Gastroesophageal sphincter (tissue), 4 donors: ENCODE measurements around the gene TMEM163. TPM values are rescaled to one million over a fixed set of nuclear protein-coding genes. Genes with fewer than 3 reads are reported as not detected.

ENCODE experiments used
- ATAC-seq: fragments of 150-250 bp; one replicate; pipeline ENCODE4 v1.9.1; 2016; ENCODE audit warnings: mild to moderate bottlenecking, moderate library complexity
- H3K27ac ChIP-seq, 4 donors: fragments of 200-600 bp; sonication (generic) in 3 of 4; 1 replicate in 3 of 4; 2 replicates in 1 of 4; pipeline ENCODE4 v1.5.1; 2016 to 2019
- H3K27me3 ChIP-seq: fragments of 200-600 bp; sonication (generic); one replicate; pipeline ENCODE4 v1.5.1; 2019
- H3K36me3 ChIP-seq, 2 donors: fragments of 200-600 bp; sonication (generic); one replicate each; pipeline ENCODE4 v1.5.1; 2019; ENCODE audit warnings: control low read depth in 1 of 2
- H3K4me1 ChIP-seq, 3 donors: fragments of 200-600 bp; sonication (generic); 1 replicate in 2 of 3; 2 replicates in 1 of 3; pipeline ENCODE4 v1.5.1; 2016 to 2019; ENCODE audit warnings: control low read depth in 2 of 3
- H3K4me3 ChIP-seq, 2 donors: fragments of 200-600 bp; sonication (generic); one replicate each; pipeline ENCODE4 v1.5.1; 2019; ENCODE audit warnings: mild to moderate bottlenecking in 1 of 2, moderate library complexity in 1 of 2
- H3K9me3 ChIP-seq, 3 donors: fragments of 200-600 bp; sonication (generic); one replicate each; pipeline ENCODE4 v1.5.1; 2017 to 2019; ENCODE audit warnings: control low read depth in 2 of 3
- EP300 ChIP-seq: sonication (generic); formaldehyde crosslinking; IDR thresholded peaks from one replicate; pipeline ENCODE4 v1.6.1; 2017; ENCODE audit warnings: antibody characterized with exemption, mild to moderate bottlenecking
- POLR2A ChIP-seq, 2 donors: fragments of 450-650 bp; IDR thresholded peaks; one replicate each; pipeline ENCODE4 v1.6.1; 2017; ENCODE audit warnings: antibody characterized with exemption in 2 of 2, mild to moderate bottlenecking in 2 of 2, moderate library complexity in 1 of 2
- POLR2AphosphoS5 ChIP-seq: sonication (generic); formaldehyde crosslinking; IDR thresholded peaks from one replicate; pipeline ENCODE4 v1.6.1; 2017; ENCODE audit warnings: antibody characterized with exemption
- WGBS, 2 donors: methylation state at CpG; one replicate each; pipeline ENCODE4 v1.1.5; 2018; ENCODE audit warnings: low coverage in 1 of 2; 5-methylcytosine and 5-hydroxymethylcytosine counted together
- total RNA-seq, 4 donors: library from RNA; depleted of rRNA; stranded (reverse); fragments of >200 nt; gene quantifications; one replicate each; pipeline ENCODE4 v1.1.0, GENCODE V29; 2016
- TF ChIP-seq, protein P1 (sequence below), 4 experiments: fragments of 200-600 bp in 2 of 4; fragments of 450-650 bp in 2 of 4; sonication (generic) in 1 of 4; IDR thresholded peaks; one replicate each; pipeline ENCODE4 v1.5.1; 2017 to 2019; ENCODE audit warnings: antibody characterized with exemption in 4 of 4, mild to moderate bottlenecking in 2 of 4, moderate library complexity in 2 of 4

TMEM163 gene
- total RNA-seq, 4 donors from 2014 or later: 0.27 to 2.5 (median 0.60) TPM

DNA sequence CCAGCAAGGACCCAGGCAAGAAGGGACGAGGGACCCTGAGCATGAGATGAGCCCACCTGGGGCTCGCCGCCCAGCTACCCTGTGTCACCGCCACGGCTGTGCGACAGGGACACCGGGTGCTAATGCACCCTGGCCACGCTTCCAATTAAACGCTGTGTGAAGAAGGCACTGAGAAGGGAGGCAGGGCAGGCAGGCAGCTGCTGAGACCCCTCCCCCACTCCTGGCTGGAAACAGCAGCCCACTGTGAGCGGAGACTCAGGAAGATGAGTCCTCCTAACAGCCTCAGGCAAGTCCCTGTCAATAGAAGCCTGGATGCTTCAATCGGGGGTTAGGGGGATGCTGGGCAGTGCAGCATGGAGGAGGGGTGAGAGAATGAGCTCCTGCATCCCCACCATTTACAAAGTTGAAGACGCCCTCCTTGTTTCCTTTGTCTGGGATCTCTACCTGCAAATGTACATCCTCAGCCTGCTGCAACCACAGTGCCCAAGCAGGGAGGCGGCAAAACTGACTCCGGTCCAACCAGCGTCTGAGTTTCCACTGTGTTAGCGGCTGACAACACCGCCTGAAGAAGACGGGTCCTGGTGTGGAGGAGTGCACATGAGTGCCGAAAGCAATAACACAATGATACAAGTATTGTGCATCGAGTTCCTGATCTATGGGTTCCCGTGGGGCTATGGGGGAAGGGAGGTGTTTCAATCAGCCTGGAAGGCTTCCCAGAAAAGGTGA is 12.8 kb downstream of the TMEM163 start:
- no peak for ATAC-seq
- no peak overlapping the region for H3K27ac ChIP-seq

DNA sequence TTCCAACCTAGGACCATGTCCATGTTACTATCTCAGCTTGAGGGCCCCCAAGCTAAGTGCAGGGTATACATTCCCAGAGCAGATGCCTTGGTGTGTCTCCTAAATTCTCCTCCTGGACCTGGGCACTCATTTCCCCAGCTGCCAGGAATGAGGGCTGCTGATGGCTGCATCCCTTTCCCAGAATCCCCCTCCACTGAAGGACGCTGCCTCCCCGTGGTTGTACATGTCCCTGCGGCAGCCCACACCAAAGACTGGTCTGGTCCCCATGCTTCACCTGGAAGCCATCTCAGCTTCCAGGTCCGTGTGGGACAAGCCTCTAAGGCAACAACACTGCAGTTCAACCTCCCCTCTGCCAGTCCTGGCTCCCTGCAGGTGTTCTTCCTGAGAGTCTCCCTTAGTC is 14.6 kb downstream of the TMEM163 start:
- no peak for ATAC-seq
- H3K27me3 ChIP-seq: peaks cover 50% of the 10 kb centered on the region
- no peaks in the 10 kb centered on the region for H3K4me1 ChIP-seq
- no peak overlapping the region for H3K27ac ChIP-seq
- TF ChIP-seq, protein P1, sequence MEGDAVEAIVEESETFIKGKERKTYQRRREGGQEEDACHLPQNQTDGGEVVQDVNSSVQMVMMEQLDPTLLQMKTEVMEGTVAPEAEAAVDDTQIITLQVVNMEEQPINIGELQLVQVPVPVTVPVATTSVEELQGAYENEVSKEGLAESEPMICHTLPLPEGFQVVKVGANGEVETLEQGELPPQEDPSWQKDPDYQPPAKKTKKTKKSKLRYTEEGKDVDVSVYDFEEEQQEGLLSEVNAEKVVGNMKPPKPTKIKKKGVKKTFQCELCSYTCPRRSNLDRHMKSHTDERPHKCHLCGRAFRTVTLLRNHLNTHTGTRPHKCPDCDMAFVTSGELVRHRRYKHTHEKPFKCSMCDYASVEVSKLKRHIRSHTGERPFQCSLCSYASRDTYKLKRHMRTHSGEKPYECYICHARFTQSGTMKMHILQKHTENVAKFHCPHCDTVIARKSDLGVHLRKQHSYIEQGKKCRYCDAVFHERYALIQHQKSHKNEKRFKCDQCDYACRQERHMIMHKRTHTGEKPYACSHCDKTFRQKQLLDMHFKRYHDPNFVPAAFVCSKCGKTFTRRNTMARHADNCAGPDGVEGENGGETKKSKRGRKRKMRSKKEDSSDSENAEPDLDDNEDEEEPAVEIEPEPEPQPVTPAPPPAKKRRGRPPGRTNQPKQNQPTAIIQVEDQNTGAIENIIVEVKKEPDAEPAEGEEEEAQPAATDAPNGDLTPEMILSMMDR (IDR thresholded peaks at IDR 0.05): no peak
- no peak for TF ChIP-seq EP300
- TF ChIP-seq POLR2AphosphoS5: no peak
- TF ChIP-seq POLR2A (IDR thresholded peaks at IDR 0.05): no peak
- no peak overlapping the region for H3K4me3 ChIP-seq
- no peaks in the 10 kb centered on the region for H3K36me3 ChIP-seq
- WGBS, 2 donors: 67% methylated on average over 1 of the region's 4 CpGs; no CpG with 5 or more reads in 1 of the 2 donors
- H3K9me3 ChIP-seq: no peaks in the 10 kb centered on the region

More for the DNA sequence above, 12.8 kb downstream of the TMEM163 start:
- H3K27me3 ChIP-seq: peaks cover 53% of the 10 kb centered on the region
- no peaks in the 10 kb centered on the region for H3K4me1 ChIP-seq
- no peaks in the 10 kb centered on the region for H3K9me3 ChIP-seq
- no peak overlapping the region for H3K4me3 ChIP-seq
- TF ChIP-seq EP300: no peak
- TF ChIP-seq, protein P1 (IDR thresholded peaks at IDR 0.05): no peak
- no peak for TF ChIP-seq POLR2AphosphoS5
- no peak for TF ChIP-seq POLR2A (IDR thresholded peaks at IDR 0.05)
- 54 to 62% methylated on average over 3 to 4 of the region's 21 CpGs for WGBS, 2 donors
- no peaks in the 10 kb centered on the region for H3K36me3 ChIP-seq

DNA sequence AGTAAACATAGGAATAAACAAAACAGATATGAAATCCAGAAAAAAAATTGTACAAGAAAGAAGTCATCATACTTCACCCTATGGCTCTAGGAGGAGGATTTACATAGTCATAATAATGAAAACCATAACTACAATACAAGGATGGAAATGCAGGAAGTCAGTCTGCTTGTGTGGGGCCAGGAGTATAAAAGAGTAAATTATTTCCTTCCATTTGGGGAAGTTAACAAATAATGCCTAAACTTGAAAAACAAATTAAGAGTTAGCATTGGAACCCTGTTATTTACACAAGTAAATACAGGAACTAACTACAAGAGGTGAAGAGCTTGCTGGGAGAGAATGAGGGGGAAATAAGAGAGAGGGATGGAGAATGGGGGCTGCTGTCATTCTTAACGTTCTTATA is 15.4 kb downstream of the TMEM163 start:
- Histone ChIP-seq H3K27ac (no peak overlapping the region), H3K36me3 (no peaks in the 10 kb centered on the region), H3K4me3 (no peak overlapping the region), H3K27me3 (peaks cover 50% of the 10 kb centered on the region), H3K9me3 (no peaks in the 10 kb centered on the region), H3K4me1 (no peaks in the 10 kb centered on the region)
- 35 to 38% methylated on average over 1 of the region's 1 CpG for WGBS, 2 donors
- TF ChIP-seq EP300 (no peak), POLR2A (IDR thresholded peaks at IDR 0.05) (no peak), POLR2AphosphoS5 (no peak)
- TF ChIP-seq, protein P1 (IDR thresholded peaks at IDR 0.05): no peak
- no peak for ATAC-seq

DNA sequence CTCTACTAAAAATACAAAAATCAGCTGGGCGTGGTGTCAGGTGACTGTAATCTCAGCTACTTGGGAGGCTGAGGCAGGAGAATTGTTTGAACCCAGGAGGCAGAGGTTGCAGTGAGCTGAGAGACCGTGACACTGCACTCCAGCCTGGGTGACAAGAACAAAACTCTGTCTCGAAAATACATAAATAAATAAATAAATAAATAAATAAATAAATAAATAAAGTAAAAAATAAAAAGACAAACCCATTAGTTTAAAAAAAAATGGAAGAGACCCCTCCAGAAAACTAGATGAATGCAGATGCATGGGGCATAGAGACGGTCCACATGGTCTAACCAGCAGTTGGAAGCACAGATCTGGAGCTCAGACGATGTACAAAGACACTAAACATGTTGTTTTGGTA is 18.1 kb downstream of the TMEM163 start:
- H3K9me3 ChIP-seq: no peaks in the 10 kb centered on the region
- no peak overlapping the region for H3K27ac ChIP-seq
- WGBS, 2 donors: 88 to 100% methylated on average over 2 to 4 of the region's 5 CpGs
- H3K4me1 ChIP-seq: no peaks in the 10 kb centered on the region
- H3K36me3 ChIP-seq: no peaks in the 10 kb centered on the region
- no peak for TF ChIP-seq POLR2AphosphoS5
- TF ChIP-seq POLR2A (IDR thresholded peaks at IDR 0.05): no peak
- TF ChIP-seq, protein P1 (IDR thresholded peaks at IDR 0.05): no peak
- no peak for TF ChIP-seq EP300
- no peak overlapping the region for H3K4me3 ChIP-seq
- no peak for ATAC-seq
- H3K27me3 ChIP-seq: peaks cover 37% of the 10 kb centered on the region

DNA sequence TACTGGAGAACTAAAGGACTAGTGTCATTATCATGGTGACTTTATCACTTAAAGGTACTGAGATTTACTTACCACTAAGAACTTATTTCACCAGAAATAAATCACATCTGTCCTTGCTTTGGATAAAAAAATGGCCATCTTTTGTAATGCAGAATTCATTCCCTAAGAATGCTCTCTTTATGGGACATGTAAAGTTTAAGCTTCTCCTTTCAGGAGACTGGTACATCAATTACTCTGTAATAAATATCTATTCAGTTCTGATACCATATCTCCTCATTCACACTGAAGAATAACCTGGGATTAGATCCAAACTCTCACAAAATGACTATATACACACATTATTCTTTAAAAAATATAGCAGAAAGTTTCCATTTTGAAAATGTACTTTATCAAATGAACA is 24.4 kb downstream of the TMEM163 start:
- H3K27ac ChIP-seq: no peak overlapping the region
- TF ChIP-seq, protein P1 (IDR thresholded peaks at IDR 0.05): no peak

More for the DNA sequence above, 24.4 kb downstream of the TMEM163 start:
- H3K36me3 ChIP-seq: no peaks in the 10 kb centered on the region
- H3K9me3 ChIP-seq: no peaks in the 10 kb centered on the region
- H3K27me3 ChIP-seq: no peaks in the 10 kb centered on the region
- H3K4me1 ChIP-seq: no peaks in the 10 kb centered on the region
- no peak for ATAC-seq
- H3K4me3 ChIP-seq: no peak overlapping the region
